ENCODE measurements around the gene PLOD2.

Gene PLOD2

DNA sequence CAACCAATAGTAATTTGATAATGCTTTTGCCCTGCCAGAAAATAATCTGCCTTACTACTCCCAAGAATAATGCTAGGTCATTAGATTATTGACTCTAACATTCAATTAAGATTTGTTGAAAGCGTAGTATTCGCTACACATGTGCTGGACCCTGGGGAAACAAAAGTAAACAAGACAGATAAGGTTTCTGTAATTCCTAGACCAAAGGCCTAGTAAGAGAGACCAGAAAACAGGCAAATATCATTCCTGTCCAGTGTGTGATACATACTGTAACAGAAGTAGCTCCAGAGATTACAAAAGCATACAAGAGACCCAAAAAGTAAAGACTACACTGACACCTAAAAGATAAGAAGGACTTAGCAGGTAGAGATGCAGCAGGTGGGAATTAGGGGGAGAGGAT, 60.8 kb downstream of the PLOD2 start:
- no peak for DNase-seq (ENCODE audit: low spot score)

DNA sequence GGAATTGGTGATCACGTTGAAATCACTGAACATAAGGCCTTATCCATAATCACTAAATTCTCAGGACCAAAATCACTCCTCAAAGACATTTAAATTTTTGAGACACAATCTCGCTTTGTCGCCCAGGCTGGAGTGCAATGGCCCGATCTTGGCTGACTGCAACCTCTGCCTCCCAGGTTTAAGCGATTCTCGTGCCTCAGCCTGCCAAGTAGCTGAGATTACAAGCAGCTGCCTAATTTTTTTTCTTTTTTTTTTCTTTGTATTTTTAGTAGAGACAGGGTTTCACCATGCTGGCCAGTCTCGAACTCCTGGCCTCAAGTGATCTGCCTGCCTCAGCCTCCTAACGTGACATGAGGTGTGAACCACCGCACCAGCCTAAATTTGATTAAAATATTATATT, 61.7 kb downstream of the PLOD2 start:
- no peak for DNase-seq (ENCODE audit: low spot score)

GRCh38 chr3:146093896-146094295, 67.1 kb downstream of the PLOD2 start:
- DNase-seq (ENCODE audit: low spot score) = no peak

DNA sequence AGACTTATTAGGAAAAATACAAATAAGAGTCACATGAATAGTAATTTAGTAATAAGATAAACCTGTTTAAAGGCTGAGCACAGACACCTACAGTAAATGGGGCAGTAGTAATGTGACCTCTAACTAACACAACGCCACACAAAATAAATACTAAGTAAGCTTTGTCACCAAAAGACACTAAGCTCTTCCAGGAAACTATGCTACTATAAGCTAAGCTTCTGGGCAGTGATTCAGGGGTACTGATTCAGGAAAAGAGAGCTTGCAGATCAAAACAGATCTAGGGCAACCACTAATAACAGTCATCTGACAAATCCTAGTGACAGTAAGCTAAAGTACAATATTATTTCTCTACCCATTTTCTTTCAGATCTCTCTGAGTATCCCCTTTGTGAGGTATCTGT, 68.8 kb downstream of the PLOD2 start:
- DNase-seq (ENCODE audit: low spot score) = no peak

DNA sequence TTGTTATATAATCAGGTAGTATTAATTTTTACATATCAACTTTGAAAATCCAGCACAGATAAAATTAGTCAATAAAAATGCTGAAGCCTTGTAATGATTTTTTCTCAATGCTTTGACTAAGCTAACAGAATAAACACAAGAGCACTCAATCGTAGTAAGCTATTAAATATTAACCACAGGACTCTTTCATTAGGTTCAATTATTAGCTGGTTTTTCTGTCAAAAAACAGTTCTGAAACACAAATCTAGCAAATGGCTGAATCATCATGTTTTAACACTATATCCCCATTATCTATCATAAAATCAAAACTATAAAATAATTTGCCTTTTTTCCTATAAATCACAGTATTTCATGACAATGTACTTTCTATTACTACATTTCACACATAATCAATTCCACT, 69.6 kb downstream of the PLOD2 start:
- DNase-seq (ENCODE audit: low spot score) = no peak

- no peak for DNase-seq (ENCODE audit: low spot score)
Measured at GRCh38 chr3:146090521-146090920, 70.5 kb downstream of the PLOD2 start.

DNA sequence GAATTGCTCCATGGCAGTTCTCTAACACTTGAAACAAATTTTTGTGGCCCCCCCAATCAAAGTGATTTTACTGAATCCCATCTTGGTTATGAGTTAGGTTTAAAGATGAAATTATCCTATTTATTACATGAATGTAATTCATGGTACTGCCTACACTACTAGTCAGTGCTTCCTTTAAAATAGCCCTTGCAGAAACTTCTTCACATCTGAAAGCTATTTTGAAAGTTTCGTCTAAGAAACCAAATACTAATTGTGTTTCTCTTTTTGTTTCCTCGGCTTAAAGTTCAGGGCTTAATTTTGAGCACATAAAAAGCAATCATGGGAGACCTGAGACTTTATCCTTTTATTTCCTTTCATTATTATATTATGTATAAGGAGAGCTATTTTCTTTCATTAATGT, 72.1 kb downstream of the PLOD2 start:
- no peak for DNase-seq (ENCODE audit: low spot score)

DNA sequence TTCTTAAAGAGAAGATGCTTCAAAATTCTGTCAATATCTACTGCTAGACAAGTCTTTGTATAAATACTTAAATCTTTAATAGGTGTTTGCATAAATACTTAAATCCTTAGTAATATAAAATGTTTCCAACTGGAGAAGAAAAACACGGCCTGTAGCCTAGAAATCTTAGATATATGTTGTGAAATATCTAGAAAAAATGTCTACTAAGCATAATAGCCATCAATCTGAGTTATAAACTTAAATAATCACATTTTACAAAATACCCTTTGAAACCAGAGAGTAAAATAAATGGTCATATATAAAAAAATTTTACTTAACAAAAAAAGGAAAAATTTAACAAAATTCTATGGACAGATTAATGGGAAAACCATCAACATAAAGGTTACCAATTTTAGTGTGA, 73.9 kb downstream of the PLOD2 start:
- no peak for DNase-seq (ENCODE audit: low spot score)

DNA sequence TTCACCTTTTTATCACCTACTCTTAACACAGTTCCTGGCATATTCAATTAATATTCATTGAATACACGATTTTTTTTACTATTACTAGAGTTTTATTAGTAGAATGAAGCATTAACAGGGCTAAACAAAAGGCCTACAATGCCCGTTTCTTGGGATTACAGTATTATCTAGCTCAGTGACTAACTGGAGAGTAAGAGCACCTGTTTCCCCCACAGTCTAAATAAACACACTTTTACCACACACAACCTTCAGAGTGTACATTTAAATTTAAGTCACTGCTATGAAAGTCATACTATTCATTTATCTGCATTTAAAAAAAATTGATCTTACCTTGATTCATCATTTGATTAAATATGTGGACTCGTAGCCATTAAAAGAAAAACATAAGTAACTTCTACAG, 74.8 kb downstream of the PLOD2 start:
- DNase-seq (ENCODE audit: low spot score) = no peak

GRCh38 chr3:146085678-146086077, 75.3 kb downstream of the PLOD2 start:
- no peak for DNase-seq (ENCODE audit: low spot score)

GRCh38 chr3:146080578-146080977, 80.4 kb downstream of the PLOD2 start:
- DNase-seq (ENCODE audit: low spot score) = no peak

GRCh38 chr3:146078031-146078430, 83.0 kb downstream of the PLOD2 start:
- no peak for DNase-seq (ENCODE audit: low spot score)

GRCh38 chr3:146077181-146077580, 83.8 kb downstream of the PLOD2 start:
- no peak for DNase-seq (ENCODE audit: low spot score)

DNA sequence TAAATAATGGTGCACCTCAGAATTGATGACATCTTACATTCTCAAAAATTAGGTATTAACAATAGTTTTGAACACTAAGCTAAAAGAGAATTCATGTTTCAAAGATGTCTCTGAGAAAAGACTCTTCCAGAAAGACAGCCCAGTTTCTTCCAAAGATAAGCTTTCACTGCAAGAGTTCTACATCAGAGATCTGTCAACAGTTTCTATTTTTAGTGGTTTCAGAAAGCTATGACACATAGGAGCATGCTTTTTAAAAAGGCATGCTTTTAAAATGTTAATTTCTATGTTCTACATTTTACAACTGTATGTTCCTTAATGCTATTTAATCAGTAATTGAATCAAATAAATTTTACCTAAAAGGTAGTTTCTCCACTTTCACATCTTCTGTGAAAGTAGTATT, 88.2 kb downstream of the PLOD2 start:
- DNase-seq (ENCODE audit: low spot score) = no peak

- DNase-seq (ENCODE audit: low spot score) = no peak
Measured at GRCh38 chr3:146072061-146072460, 88.9 kb downstream of the PLOD2 start.

GRCh38 chr3:146071632-146072031, 89.4 kb downstream of the PLOD2 start:
- no peak for DNase-seq (ENCODE audit: low spot score)

GRCh38 chr3:146067048-146067447, 93.9 kb downstream of the PLOD2 start:
- no peak for DNase-seq (ENCODE audit: low spot score)

GRCh38 chr3:146065573-146066006, 95.4 kb downstream of the PLOD2 start:
- no peak for DNase-seq (ENCODE audit: low spot score)

GRCh38 chr3:146058241-146058640, 102.7 kb downstream of the PLOD2 start:
- no peak for DNase-seq (ENCODE audit: low spot score)

DNA sequence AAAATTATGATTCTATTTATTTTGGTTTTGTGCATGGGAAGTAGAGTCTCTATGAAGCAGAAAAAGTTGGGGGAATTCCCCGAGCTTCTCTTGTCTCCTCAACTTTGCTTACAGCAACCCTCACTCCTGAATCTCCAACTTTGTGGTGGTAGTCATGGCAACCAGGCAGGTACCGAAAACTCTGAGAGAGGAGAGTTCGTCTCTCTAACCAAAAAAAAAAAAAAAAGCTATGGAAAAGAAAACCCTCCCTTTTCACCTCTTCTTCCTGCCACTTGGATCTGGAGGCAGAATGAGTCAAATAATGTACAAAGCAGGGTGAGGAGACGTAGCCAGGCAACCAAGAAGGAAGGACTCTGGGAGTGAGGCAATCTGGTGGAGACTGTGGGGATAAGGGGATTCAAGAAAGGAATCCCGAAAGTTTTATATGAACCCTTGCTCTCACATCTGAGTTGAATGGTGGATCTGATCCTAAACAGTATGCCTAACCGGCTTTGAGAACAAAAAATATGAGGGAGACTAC, 108.1 kb downstream of the PLOD2 start:
- DNase-seq (ENCODE audit: low spot score) = no peak

GRCh38 chr3:146052056-146052790, 108.8 kb downstream of the PLOD2 start:
- no peak for DNase-seq (ENCODE audit: low spot score)

DNA sequence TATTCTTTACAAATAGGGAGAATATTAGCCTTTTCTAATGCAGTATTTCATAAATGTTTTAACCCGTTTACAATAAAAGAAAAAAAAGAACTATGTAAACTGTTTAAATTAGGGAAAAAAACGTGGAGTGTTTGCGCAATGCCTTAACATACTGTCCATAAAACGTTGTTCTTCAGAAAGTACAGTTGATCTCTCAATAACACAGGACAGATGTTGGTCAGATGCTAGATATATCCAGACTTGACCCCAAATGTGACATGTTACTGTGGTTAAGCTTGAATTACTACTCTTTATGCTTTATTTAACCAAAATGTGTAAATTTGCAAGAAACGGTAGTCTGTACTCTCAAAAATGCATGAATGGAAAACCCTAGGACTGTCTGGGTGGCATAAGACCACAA, 110.3 kb downstream of the PLOD2 start:
- no peak for DNase-seq (ENCODE audit: low spot score)

GRCh38 chr3:146047485-146047884, 113.5 kb downstream of the PLOD2 start:
- DNase-seq (ENCODE audit: low spot score) = no peak

- DNase-seq (ENCODE audit: low spot score) = no peak
Measured at GRCh38 chr3:146044046-146044445, 116.9 kb downstream of the PLOD2 start.
